Measurements from ENCODE around the gene ACTRT2.

DNA sequence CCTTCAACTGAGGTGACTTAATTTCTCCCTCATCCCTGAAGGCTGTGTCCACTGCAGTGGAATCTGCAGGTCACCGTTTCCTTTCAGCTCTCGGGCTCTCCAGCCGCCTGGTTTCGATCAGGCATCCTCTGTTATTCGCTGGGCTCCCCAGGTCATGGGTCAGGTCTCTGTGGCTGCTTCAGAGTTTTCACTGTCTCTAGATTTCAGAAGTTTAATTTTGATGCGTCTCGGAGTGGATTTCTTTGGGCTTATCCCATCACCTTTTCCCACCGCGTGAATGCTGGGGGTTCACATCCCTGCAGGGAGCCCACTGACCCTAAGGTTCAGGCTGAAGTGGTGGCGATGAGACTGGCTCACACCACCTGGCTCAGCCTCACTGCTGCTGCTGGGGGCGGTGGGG lies 3.3 kb downstream of the ACTRT2 start:
- TF ChIP-seq FOS (IDR thresholded peaks at IDR 0.05; ENCODE audit: borderline replicate concordance, insufficient read depth, low read length) (no peak), EZH2 (IDR thresholded peaks at IDR 0.05; ENCODE audit: borderline replicate concordance, low read depth, low read length, severe bottlenecking) (no peak), POLR2A (IDR thresholded peaks at IDR 0.05; ENCODE audit: low read depth, low read length) (no peak), GATA2 (IDR thresholded peaks at IDR 0.05; ENCODE audit: insufficient read depth, insufficient read length, low read depth, low read length) (no peak)
- TF ChIP-seq, protein P1, sequence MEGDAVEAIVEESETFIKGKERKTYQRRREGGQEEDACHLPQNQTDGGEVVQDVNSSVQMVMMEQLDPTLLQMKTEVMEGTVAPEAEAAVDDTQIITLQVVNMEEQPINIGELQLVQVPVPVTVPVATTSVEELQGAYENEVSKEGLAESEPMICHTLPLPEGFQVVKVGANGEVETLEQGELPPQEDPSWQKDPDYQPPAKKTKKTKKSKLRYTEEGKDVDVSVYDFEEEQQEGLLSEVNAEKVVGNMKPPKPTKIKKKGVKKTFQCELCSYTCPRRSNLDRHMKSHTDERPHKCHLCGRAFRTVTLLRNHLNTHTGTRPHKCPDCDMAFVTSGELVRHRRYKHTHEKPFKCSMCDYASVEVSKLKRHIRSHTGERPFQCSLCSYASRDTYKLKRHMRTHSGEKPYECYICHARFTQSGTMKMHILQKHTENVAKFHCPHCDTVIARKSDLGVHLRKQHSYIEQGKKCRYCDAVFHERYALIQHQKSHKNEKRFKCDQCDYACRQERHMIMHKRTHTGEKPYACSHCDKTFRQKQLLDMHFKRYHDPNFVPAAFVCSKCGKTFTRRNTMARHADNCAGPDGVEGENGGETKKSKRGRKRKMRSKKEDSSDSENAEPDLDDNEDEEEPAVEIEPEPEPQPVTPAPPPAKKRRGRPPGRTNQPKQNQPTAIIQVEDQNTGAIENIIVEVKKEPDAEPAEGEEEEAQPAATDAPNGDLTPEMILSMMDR (IDR thresholded peaks at IDR 0.05; ENCODE audit: extremely low read depth in 1 of 2, insufficient read depth in 1 of 2, low read depth in 1 of 2, low read length in 2 of 2) = no peak
- TF ChIP-seq, protein P2, sequence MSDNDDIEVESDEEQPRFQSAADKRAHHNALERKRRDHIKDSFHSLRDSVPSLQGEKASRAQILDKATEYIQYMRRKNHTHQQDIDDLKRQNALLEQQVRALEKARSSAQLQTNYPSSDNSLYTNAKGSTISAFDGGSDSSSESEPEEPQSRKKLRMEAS (IDR thresholded peaks at IDR 0.05; ENCODE audit: insufficient read depth, insufficient read length) = no peak

Data from endothelial cell of umbilical vein (primary cell).